Measurements from ENCODE around the gene SLC39A3. TPM values are rescaled to one million over a fixed set of nuclear protein-coding genes. Genes with fewer than 3 reads are reported as not detected.

The SLC39A3 gene
- total RNA-seq, 1 experiment from 2014 or later = 46.6 TPM

DNA sequence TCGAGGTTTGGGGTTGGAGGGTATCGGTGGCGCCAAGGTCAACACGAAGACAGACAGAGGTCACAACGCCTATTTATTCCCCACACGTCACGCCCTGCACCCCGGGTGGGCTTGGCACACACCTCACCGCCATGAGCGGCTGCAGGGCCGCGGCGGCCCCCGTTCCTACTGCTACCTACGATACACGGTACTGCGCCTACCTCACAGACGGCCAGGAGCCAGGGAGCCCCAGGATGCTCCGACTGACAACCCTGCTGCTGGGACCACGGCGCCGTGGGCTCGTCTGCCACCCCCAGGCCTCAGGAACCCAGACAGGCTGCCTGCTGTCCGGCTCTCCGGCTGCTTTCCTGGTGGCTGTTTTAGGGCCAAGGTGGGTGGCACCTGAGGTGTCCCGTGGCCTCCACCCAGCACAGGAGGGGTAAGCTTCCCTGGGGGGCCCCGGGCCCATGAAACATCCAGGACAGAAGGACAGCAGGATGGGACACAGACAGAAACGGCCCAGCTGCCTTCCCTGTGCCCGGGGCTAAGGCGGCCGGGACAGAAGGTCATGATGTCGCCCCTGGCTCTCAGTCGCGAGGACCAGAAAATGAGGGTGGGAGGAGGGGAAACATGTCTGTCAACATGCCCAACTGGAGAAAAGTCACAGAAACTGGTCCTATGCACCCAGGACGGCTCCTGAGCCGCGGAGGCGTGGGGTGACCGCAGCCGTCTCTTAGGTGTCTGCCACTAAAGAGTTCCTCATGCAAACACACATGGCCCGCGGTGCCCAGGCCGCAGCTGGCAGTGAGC, 15.0 kb upstream of the SLC39A3 start:
- in situ Hi-C loops (cut with HindIII; ENCODE audit: low pct_unique_long_range_greater_than_20kb, low sequenced_read_pairs) = no loop called here

DNA sequence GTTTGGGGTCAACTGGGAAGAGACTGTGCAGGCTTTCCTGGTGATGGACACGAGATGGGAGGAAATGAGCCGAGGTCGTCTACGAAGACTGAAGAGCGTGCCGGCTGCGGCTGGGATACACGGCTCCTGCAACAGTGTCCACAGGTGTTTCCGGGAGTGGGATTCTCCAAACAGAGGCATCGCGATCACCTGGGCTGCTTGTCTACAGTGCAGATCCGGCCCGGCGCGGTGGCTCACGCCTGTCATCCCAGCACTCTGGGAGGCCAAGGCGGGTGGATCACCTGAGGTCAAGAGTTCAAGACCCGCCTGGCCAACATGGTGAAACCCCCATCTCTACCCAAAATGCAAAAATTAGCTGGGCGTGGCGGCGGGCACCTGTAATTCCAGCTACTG, 11.6 kb upstream of the SLC39A3 start:
- ATAC-seq = no peak
- Histone ChIP-seq H3K27me3 (ENCODE audit: control insufficient read depth, insufficient read depth, low read length) (no peaks in the 10 kb centered on the region), H3K4me1 (ENCODE audit: control insufficient read depth, insufficient read depth, low read length) (no peaks in the 10 kb centered on the region), H3K36me3 (ENCODE audit: control insufficient read depth, insufficient read depth, low read length) (no peaks in the 10 kb centered on the region), H3K27ac (ENCODE audit: low read length) (no peak overlapping the region), H3K9me3 (ENCODE audit: control insufficient read depth, insufficient read depth, low read depth, low read length) (no peaks in the 10 kb centered on the region), H3K4me3 (ENCODE audit: low read depth in 2 of 2, low read length in 2 of 2) (no peak overlapping the region)
- intact Hi-C loops (cut with micrococcal nuclease; ENCODE audit: unreplicated experiment) = no loop called here
- CTCF ChIA-PET = interaction anchor here (0.6 kb wide), 1 partner anchor 28 kb away, joined by 3 read pairs; no protein-coding TSS in a partner anchor
- in situ Hi-C loops (cut with HindIII; ENCODE audit: low pct_unique_long_range_greater_than_20kb, low sequenced_read_pairs) = no loop called here
- BruUV-seq (replicated peaks) = no TSS peak
- POLR2A ChIA-PET = no interaction called here
- no peak for DNase-seq (ENCODE audit: low read depth, low spot score)
- no peak for TF ChIP-seq SIN3A (IDR thresholded peaks at IDR 0.05; ENCODE audit: borderline replicate concordance, insufficient read depth, low read depth, low read length)
- no peak for TF ChIP-seq TCF7L2 (IDR thresholded peaks at IDR 0.05; ENCODE audit: low read depth, low read length)
- no peak for TF ChIP-seq POLR2AphosphoS5 (IDR thresholded peaks at IDR 0.05; ENCODE audit: low read depth, low read length)
- TF ChIP-seq, protein P1, sequence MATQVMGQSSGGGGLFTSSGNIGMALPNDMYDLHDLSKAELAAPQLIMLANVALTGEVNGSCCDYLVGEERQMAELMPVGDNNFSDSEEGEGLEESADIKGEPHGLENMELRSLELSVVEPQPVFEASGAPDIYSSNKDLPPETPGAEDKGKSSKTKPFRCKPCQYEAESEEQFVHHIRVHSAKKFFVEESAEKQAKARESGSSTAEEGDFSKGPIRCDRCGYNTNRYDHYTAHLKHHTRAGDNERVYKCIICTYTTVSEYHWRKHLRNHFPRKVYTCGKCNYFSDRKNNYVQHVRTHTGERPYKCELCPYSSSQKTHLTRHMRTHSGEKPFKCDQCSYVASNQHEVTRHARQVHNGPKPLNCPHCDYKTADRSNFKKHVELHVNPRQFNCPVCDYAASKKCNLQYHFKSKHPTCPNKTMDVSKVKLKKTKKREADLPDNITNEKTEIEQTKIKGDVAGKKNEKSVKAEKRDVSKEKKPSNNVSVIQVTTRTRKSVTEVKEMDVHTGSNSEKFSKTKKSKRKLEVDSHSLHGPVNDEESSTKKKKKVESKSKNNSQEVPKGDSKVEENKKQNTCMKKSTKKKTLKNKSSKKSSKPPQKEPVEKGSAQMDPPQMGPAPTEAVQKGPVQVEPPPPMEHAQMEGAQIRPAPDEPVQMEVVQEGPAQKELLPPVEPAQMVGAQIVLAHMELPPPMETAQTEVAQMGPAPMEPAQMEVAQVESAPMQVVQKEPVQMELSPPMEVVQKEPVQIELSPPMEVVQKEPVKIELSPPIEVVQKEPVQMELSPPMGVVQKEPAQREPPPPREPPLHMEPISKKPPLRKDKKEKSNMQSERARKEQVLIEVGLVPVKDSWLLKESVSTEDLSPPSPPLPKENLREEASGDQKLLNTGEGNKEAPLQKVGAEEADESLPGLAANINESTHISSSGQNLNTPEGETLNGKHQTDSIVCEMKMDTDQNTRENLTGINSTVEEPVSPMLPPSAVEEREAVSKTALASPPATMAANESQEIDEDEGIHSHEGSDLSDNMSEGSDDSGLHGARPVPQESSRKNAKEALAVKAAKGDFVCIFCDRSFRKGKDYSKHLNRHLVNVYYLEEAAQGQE (IDR thresholded peaks at IDR 0.05; ENCODE audit: insufficient read depth in 1 of 2, low read depth in 2 of 2, low read length in 1 of 2) = no peak
- TF ChIP-seq, protein P2, sequence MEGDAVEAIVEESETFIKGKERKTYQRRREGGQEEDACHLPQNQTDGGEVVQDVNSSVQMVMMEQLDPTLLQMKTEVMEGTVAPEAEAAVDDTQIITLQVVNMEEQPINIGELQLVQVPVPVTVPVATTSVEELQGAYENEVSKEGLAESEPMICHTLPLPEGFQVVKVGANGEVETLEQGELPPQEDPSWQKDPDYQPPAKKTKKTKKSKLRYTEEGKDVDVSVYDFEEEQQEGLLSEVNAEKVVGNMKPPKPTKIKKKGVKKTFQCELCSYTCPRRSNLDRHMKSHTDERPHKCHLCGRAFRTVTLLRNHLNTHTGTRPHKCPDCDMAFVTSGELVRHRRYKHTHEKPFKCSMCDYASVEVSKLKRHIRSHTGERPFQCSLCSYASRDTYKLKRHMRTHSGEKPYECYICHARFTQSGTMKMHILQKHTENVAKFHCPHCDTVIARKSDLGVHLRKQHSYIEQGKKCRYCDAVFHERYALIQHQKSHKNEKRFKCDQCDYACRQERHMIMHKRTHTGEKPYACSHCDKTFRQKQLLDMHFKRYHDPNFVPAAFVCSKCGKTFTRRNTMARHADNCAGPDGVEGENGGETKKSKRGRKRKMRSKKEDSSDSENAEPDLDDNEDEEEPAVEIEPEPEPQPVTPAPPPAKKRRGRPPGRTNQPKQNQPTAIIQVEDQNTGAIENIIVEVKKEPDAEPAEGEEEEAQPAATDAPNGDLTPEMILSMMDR (IDR thresholded peaks at IDR 0.05) = no peak

More for the DNA sequence above, 15.0 kb upstream of the SLC39A3 start:
- TF ChIP-seq, protein P2 (IDR thresholded peaks at IDR 0.05) = no peak
- ChIA-PET CTCF (no interaction called here), POLR2A (no interaction called here)
- BruUV-seq (replicated peaks) = no TSS peak
- no peak for ATAC-seq
- H3K27me3 ChIP-seq (ENCODE audit: control insufficient read depth, insufficient read depth, low read length) = no peaks in the 10 kb centered on the region
- H3K4me3 ChIP-seq (ENCODE audit: low read depth in 2 of 2, low read length in 2 of 2) = no peak overlapping the region
- H3K36me3 ChIP-seq (ENCODE audit: control insufficient read depth, insufficient read depth, low read length) = no peaks in the 10 kb centered on the region
- DNase-seq (ENCODE audit: low read depth, low spot score) = no peak
- intact Hi-C loops (cut with micrococcal nuclease; ENCODE audit: unreplicated experiment) = no loop called here
- H3K27ac ChIP-seq (ENCODE audit: low read length) = no peak overlapping the region
- H3K9me3 ChIP-seq (ENCODE audit: control insufficient read depth, insufficient read depth, low read depth, low read length) = no peaks in the 10 kb centered on the region
- H3K4me1 ChIP-seq (ENCODE audit: control insufficient read depth, insufficient read depth, low read length) = no peaks in the 10 kb centered on the region
